GM19043 (cell line): Measurements from ENCODE around the gene APBA1.
"Not testable (repeated sequence)": the region's sequence is repeated elsewhere in the genome, so short reads cannot be mapped to it uniquely, and the experiment has no call there.

Experiments
- ATAC-seq: cut with Tn5 transposase; IDR thresholded peaks from one replicate; pipeline ENCODE4 v1.9.1; 2021; ENCODE audit warnings: low read depth; ENCODE audit not compliant: unreplicated experiment

Gene APBA1

GRCh38 chr9:69611221-69611620, 61.0 kb downstream of the APBA1 start:
- no peak for ATAC-seq

DNA sequence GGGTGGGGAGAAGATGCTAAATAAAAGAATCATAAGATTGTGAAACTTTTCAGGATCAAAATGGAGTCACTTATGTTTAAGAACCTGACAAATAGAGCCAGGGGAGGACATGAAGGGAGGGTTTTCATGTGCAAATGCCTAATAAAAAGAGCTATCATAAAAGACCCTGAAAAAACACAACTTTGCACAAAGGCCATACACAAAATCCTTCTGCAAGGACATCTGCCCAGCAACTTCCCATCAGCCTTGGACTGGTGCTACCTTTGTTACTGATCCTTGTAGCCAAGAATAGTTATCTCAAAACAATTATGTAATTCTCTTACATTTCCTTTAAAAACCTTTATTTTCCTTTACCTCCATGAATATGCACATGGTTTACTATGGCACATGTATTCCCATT, 63.0 kb downstream of the APBA1 start:
- ATAC-seq = no peak

DNA sequence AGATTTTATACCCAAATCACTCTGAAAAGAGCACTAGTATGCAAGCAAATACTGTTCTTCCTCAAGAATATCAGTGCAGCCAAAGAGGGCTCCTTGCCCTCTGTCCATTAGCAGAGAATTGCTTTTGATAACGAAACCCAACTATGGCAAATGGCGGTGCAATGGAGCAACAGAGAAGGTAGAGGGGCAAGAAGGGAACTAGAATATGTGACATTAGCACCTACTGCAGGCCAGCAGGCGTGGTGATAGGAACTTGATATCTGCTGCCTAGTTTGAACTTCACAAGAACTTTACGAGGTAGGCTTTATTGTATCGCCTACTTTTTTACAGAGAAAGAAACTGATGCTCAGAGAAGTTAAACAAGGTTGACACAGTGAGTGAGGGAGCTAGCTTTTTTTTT, 66.1 kb downstream of the APBA1 start:
- no peak for ATAC-seq

GRCh38 chr9:69605406-69605805, 66.8 kb downstream of the APBA1 start:
- no peak for ATAC-seq

DNA sequence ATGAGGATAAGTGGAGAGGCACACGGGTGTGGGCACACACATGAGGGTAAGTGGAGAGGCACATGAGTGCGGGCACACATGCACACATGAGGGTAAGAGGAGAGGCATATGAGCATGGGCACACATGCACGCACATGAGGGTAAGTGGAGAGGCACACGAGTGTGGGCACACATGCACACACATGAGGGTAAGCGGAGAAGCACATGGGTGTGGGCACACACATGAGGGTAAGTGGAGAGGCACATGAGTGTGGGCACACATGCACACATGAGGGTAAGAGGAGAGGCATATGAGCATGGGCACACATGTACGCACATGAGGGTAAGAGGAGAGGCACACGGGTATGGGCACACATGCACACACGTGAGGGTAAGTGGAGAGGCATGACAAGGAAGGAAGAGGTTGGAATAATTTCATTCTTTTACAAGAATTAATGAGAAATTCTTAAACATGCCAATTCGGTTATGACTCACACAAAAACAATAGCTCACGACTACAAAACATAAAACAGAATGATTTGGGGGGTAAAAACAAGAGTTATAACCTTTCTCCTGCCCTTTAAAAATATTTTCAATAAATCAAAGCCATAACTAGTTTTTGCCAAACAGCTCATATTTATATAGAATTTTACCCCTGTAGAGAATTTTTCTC, 67.5 kb downstream of the APBA1 start:
- no peak for ATAC-seq

DNA sequence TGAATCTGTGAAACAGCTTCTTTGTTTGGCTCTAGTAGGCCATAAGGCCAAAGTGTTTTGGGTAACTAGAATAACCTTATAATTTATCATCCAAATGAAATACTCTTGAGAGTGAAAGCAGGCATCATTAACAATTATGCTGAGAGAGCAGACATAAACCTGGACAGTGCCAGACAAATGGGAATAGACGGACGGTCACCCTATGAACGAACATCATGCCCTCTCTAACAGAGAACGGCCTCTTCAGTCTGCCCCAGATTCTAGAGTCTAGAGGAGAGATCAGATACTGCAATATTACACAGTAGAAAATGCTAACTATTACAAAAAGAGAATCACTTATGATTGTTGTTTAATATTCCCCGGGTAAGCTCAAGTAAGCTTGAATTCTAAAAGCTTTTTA, 68.5 kb downstream of the APBA1 start:
- ATAC-seq = no peak

DNA sequence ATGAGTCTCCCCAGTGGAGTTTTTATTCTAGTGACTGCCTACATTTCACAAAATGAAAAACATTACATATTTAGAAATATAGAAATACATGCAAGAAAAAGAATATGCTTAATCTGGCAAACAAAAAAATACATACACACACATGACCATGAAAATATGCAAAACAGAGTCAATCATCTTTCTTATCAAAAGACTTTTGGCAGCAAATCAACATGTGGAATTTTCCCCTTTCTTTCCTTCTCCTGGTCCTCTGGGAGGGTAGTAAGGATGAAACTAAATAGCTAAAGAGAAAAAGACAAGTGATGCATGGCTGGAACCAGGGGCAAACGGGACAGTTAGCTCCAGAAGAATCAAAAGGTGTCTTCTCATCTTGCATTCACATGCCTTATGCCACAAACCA, 69.4 kb downstream of the APBA1 start:
- ATAC-seq = no peak

DNA sequence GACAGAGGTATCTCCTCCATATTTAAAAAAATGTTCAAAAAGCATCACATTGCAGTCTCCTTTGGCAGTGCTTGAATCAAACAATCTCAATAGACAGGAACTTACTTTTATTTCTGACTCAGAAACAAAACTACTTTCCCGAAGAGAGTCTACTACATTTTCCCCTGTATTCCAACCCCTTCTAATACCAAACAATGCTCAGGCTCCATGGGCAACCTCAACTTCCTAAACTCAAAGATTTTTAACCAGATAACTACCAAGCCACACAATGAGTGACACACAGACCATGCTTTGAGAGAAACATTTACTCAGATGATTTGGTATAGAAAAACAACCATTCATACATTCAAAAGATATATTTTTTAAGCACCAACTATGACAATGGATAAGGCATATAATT, 70.5 kb downstream of the APBA1 start:
- no peak for ATAC-seq

DNA sequence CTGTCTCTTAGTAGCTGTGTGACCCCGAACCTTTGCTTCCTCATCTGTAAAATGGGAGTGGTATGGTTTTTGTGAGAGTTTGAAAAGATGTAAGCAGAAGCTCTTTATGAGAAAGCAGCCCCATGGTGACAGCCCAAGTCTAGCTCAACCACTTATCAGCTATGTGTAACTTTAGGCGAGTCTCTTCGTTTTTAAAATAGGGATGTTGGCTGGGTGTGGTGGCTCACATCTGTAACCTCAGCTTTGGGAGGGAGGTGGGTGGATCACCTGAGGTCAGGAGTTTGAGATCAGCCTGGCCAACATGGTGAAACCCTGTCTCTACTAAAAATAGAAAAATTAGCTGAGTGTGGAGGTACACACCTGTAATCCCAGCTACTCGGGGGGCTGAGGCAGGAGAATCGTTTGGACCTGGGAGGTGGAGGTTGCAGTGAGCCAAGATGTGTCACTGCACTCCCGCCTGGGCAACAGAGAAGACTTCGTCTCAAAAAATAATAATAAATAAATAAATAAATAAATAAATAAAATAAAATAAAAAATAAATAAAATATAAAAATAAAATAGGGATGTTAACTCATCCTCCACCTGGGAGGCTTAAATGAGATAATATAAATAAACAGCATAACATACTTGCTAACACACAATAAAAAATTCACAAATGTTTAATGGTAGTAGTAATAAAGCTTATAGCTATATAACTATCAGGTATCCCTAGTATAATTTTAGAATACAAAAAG, 71.7 kb downstream of the APBA1 start:
- ATAC-seq = no peak

DNA sequence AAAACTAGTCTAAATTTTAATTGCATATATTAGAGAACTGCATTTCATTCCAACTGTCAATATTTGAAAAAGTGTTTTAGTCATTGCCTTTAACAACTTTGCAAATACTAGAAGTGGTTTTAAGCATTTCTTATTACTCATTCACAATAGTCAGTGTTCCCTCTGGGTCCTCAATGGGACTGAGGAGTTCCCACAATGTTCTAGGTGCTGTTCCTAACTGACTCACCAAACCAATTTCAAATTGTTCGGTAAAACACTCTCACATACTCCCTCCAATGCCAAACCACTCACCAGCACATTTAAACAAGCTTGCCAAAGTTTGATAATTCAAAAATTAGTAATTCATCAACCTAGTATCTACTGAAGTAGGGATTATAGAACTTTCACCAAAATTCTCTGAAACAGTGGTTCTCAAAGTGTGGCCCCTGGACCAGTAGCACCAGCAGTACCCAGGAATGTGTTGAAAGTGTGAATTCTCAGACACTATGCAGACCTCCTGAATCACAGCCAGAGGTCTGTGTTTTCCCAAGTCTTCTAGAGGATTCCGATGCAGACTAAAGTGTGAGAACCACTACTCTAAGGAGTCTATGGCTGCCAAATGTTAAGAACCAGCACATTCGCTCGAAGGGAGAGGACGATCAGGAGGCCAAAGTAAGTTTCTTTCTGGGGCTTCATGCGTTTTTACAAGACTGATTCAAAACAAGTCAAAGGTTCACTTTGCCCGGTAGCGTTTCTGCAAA, 72.8 kb downstream of the APBA1 start:
- ATAC-seq = no peak

- ATAC-seq = not testable (repeated sequence)
Observed at GRCh38 chr9:69596906-69597305, 75.3 kb downstream of the APBA1 start.

DNA sequence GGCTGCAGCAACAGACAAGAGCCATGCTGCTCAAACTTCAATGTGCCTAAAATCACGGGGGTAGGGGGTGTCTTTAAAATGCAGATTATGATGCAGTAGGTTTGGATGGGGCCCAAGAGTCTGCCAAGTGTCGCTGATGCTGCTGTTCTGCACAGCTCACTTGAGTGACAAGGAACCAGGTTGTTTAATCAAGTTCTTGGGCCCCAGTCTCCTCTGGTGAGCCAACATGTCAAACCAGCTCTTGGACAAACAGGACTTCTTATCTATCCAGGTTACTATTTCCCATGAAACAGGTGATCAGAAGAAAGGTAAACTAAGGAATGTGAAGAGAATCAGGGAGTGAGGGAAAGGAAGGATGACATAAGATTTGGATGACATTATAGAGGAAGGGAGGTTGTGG, 78.0 kb downstream of the APBA1 start:
- no peak for ATAC-seq

DNA sequence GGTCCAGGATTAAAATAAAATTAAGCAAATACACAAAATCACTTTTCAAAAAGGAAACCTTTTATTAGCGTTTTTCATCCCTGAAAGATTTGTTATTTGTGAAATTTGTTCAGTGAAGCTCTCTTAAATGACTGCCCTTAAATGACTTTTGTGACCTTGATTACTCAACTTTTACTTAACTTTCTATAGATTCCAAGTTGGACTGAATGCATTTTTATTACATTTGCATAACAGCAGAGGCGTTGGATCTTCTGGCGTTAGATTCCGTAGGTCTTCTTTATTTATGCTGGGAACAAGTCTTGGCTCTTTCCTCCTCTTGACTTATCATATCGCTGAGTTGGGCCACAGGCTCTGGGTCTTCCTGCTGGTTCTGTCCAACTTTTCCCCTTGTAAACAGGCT, 78.4 kb downstream of the APBA1 start:
- no peak for ATAC-seq

DNA sequence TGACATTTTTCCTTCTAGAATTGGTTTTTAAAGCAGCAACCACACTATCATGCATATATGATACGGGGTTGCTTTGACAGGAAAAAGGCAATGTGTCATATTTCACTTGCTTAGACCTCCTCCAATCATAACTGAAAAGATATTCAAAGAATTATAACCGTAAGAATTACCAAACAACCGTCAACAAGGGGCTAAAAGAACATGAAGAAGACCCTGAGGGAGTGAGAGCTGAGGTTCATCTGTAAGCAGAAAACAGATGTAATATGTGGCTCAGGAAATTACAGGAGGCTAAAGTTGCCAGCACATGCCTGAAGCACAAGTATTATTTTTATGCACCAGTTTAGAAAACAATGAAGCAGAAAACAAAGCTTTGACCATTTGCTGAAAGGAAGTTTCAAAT, 78.9 kb downstream of the APBA1 start:
- no peak for ATAC-seq

DNA sequence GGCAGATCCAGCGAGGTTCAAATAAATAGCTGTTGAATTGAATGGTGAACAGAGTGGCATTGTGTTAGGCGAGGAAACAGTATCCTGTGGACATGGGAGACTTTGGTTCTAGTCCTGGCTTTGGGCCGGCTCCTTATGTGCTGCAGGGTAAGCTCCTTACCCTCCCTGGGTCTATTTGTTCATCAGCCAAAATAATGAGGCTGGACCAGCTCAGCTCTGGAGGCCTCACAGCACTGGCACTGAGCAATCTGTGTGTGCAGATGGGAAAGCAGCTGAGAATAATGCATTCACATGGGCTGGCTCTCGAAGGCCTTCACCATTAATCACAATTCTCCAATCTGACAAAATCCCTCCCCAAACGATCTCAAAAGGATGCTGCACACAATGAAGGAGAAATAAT, 81.9 kb downstream of the APBA1 start:
- ATAC-seq = no peak

- no peak for ATAC-seq
Observed at GRCh38 chr9:69589156-69589555, 83.0 kb downstream of the APBA1 start.

DNA sequence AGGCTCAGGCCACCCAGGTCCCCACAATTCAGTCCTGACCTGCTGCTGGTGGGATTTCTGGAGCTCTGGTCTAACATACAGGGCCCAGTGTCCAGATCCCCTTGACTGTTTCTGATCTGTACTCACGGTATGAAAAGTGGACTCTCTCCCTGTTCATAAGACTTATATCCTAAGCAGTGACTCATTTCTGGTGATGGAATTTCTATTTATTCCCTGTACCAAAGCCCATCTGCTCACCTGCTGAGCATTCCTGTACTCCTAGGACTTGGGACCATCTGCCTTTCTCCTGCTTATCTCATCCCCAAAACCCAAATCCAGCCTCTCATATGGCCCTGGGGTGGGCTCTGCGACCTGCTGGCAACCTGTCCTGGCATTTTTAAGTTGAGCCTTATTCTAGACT, 86.6 kb downstream of the APBA1 start:
- no peak for ATAC-seq

DNA sequence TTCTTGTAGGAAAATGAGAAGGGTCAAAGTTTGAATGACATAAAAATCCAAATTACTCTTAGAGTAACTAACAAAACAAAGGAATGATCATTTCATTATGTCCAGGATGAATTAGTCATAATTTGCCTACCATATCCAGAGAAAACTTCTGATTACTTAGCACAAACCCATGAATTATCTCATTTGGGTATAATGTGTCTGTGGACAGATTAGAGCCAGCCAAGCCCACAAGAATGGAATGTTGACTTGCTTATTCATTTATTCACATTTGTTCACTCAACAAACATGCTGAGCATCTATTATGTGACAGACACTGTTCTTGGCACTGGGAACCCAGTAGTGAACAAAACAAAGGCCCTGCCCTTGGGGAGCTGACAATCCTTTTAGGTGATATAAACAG, 87.4 kb downstream of the APBA1 start:
- no peak for ATAC-seq

GRCh38 chr9:69583645-69584234, 88.4 kb downstream of the APBA1 start:
- no peak for ATAC-seq

- no peak for ATAC-seq
Observed at GRCh38 chr9:69582544-69583297, 89.5 kb downstream of the APBA1 start.

- ATAC-seq = no peak
Observed at GRCh38 chr9:69582018-69582417, 90.2 kb downstream of the APBA1 start.
